Posterior vena cava (tissue), 2 donors: Measurements from ENCODE around the gene NPAS3. TPM values are rescaled to one million over a fixed set of nuclear protein-coding genes. Genes with fewer than 3 reads are reported as not detected.

Experiments
- DNase-seq: peaks from one replicate; pipeline ENCODE4 v3.0.0-alpha.2; 2020; ENCODE audit warnings: low spot score
- intact Hi-C, 2 donors: fragments of 100-400 bp; cut with DNase I; formaldehyde crosslinking; loops; one replicate each; pipeline versions ENCODE4 v1.14.1 to v1.14.2; 2022 to 2023
- total RNA-seq, 2 donors: library from RNA; stranded (reverse); fragmentation: NEBNext Ultra II Directional; extraction: Animal tissue kit (Norgen Biotek cat#: 25700); gene quantifications; one replicate each; pipeline ENCODE4 v1.2.1, GENCODE V29; 2021
- donor health status: DM: yes; HTN: yes; CAD: no.
- donor health status: DM: yes; HTN: yes; CAD: no.

NPAS3 gene
- total RNA-seq, 2 donors from 2014 or later: 1.3 to 2.6 TPM

DNA sequence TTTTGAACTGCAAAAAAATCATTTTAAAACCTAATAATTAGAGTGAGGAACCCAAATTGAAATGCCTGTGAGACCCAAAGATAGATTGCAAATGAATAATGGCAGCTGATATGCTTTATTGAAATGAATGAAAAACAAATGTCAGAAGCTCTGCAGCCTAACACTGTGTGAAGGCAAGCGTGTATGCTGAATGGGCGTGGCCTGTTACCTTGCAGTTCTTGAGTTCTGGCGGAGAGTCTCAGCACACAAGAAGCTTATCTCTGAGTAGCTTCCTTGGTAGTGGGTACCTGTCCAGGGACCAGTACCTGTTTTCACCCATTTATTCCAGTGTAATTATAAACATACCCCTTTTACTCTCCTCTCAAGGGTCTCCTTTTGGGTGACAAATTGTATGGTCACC lies 341.2 kb downstream of the NPAS3 start:
- intact Hi-C loops: no loop called here
- no peak for DNase-seq

DNA sequence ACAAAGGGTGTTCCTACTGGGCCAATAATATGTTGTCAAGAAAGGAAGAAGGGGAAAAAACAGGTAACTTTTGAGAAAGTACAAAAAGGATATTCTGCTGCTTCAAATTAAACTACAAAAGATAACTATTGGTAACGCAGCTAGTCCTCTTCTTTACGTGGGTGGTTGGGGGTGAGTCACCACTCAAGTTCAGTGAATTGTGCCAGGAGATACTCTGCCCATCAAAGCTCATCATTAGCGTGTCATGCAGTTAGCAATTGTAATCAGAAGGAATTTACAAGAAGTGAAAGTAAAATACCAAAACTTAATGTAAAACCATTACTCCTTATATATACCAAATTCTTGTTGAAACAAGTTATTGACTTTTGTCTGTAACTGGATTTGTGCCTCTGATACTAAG lies 342.0 kb downstream of the NPAS3 start:
- intact Hi-C loops: no loop called here
- DNase-seq: no peak

DNA sequence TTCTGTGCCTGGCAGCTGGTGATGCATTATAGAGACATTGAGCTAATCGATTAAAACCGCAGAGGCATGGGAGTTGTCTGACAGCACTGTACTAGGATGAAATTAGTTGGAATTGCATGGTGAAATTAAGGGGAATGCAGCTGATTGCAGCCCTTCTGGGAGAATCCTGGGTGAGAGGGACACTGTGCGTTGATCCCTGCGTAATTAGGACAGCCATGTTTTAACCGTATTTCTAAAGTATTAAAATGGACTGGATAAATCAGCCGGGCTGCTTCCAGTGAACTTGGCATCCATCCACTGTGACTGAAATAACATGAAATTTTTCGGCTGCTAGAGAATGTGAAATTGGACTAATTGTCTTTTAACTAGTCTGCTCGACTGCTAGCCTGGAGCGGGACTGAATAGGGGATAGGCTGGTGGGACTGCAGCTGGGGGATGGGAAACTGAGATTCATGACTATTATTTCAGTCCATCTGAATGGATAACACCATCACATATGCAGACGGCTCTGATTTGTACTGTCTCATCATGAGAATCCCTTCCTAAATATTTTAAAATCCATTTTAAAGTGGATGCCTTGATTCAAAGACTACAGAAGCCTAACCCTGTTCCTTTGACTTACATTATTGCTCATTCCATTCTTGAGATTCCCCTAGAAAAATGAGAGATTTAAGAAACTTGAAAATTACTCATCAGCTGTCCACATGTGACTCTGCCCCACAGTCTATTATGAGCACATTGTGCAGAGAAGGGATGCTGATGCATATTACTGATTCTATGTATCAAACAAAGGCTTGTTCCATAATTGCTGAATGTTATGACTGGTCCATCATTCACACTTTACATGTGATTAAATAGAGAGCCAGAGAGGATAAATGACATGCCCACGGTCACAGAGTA lies 343.9 kb downstream of the NPAS3 start:
- intact Hi-C loops: no loop called here
- DNase-seq: no peak

DNA sequence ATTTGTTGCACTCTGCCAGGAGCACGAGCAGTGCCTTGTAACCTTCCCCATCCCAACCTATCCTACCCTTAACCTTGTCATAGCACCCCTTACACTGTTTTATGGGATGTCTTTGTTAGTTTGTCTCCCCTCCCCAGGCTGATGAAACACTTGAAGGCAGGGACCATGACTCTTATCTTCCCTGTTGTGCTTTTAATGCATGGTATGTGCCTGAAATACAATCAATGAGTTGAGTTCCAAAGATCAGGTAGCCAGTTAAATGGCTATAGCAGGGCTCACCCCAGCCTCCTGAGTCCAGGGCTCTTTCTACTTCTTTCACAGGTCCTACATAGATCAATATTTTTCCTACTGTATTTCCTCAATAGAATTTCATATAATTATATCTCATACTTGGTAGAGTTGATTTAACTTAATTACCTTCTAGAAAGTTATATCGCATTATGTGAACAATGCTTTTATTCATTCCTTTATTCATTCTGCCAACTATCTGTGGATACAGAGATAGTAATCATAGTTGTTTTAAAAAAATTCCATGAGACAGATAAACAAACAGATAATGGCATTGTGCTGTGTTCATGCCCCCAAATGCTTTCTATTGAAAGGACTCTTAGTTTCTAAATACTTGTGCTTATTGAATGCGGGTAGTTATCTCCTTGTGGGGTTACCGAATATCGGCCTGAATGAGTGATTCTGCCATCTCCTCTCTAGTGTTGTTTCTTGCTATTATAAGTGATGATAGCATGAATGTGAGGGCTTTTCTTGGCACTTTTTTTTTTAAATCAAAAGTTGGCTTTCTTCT lies 347.4 kb downstream of the NPAS3 start:
- DNase-seq: no peak
- intact Hi-C loops: no loop called here

DNA sequence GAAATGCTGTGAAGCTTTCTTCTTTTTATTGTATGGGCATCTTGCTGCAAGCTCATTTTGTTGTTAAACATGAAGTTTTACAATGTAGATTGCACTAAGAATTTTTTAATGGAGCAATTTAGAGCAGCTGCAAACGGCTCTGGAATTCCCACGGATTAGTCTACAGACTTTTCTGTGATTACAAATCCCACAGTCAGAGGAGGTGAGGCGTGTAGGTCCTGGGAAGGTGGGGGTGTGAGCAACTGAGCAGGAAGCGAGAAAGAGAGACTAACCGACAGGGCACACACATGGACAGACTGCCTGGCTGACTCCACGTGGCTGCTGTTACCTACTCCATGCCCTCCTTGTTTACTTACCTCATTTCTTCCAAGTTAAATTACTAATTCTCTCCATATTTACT lies 348.5 kb downstream of the NPAS3 start:
- intact Hi-C loops: no loop called here
- DNase-seq: no peak

DNA sequence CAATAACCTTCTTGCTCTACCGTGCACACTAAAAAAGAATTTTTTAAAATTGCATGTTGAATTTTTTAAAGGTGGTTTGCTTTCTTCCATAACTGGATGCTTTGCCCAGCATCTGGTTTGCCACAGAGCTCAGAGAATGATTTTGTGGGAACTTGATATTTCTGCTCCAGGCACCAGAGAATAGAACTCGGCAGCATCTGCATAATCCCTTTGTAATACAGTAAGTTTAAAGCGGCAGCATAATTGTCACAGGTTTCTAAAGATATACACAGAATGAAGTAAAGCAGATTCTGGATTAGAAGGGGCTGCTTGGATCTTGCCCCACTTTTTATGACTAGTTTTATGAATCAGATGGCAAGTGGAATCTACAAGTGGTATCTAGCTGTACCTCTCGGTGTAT lies 352.0 kb downstream of the NPAS3 start:
- intact Hi-C loops: no loop called here
- no peak for DNase-seq

DNA sequence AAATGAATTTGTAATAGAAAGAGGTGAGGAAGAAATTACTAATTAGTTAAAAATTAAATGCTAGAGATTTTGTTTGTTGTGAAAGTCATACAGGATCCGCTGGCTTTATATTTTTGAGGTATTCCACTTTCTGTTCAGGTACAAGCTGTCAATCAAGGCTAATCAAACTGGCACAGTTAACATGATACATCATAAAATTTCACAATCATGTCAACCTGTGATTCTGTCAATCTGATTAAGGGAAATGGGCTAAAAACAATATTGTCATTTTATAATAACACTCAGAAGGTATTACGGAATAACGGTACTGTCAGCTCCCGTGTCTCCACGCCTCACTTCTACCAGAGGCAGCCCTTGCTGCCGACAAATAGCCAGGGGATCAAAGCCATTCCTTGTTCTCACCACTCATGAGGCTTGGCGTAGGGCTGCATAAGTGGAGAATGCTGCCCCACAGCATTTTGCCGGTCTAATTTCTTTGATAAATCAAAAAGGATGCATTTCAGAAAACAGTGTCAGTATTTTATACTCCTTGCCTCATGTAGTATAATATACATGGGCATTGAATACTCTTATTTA lies 352.9 kb downstream of the NPAS3 start:
- no peak for DNase-seq
- intact Hi-C loops: no loop called here

DNA sequence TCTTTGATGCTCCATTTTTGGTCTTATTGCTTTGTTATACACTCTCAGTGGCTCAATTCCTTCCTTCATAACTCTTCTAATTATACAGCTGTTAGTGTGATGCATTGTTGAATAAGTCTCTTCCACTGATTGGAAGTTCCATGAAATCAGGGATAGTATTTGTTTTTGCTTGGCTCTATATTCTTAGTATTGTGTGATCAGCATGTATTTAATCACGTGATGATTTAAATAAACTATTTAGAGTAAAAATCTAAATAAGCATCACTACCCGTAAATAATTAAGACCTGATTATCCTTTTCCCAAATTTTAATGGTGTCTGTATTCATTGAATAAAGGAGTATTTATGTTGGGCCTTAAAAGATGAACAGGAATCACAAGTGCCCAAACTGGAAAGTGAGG lies 355.7 kb downstream of the NPAS3 start:
- no peak for DNase-seq

DNA sequence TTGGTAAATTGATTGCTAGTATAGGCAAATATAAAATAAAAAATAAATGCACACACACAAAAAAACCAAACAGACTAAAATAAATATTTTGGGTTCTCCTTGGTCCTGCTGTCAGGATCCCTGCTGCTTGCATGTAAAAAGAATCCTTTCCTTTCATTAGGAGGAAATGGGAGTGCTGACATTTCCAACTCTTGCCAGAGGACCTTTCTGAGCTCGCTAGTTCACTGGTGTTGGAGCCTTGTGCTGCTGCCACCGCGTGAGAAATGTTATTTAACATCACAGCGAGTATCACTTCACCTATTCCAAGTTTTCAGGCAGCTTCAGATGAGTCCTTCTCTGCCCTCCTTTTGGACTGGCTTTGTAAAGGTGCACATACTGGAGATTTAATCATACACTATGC lies 358.9 kb downstream of the NPAS3 start:
- DNase-seq: no peak
- intact Hi-C loops: no loop called here

More for the DNA sequence above, 355.7 kb downstream of the NPAS3 start:
- intact Hi-C loops: no loop called here

DNA sequence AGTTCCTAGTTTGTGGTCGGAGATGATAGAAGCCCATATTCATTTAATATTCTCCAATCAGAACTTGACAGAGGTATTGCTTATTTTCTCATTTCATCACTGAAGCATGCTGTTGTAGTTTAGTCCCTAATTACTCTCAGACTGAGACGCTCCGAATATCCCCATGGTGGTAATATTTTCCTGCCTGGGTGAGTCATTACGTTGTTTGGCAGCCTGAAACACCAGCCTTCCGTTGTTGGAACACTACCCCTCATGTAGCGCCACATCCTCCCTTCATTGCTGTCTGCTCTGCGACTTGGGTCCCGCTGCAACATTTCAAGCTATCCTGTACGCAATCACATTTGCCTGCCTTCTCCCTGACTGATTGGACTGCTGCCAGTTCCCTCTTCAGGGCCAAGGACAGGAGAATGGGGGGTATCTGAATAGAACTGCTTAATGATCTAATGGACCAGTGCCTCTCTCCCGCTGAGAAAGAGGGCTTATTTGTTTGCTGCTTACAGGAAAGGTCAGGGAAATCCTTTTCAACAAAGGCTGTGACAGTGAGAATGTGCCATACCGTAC lies 369.1 kb downstream of the NPAS3 start:
- intact Hi-C loops: no loop called here
- DNase-seq: no peak

DNA sequence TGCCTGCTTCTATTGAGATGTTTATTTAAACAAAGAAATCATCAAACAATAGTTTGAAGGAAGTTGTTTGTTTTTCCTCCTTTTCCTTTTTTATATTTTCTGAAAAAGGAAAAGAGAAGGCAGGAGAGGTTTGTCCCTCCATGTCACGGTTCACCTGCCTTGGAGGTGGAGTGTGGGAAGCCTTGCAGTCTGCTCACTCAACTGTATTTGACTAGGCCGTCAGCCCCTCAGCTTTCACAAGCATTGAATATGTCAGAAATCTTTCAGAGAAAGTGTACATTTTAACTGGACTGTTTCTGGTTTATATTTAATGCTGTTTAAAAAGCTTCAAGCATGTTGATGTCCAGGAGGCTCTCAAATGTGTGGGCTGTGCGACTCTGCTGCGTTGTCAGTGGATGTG lies 370.4 kb downstream of the NPAS3 start:
- no peak for DNase-seq
- intact Hi-C loops: no loop called here

DNA sequence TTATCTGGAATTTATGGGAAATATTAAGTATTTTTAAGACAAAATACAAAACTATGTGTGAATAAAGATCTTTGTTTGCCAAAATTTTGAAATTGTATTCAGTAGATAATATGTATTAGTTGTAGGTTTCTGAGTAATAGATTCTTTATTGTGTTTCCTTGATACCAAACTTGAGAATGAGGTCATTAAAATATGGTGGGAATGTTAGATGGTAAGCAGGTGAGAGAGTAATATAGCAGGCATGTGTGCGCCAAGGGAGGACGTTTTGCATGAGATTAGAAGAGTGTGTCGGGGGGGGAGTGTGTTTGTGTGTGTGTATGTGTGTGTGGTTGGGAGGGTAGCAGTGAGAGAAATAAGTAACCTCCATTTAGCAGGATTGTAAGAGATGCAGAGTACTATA lies 376.5 kb downstream of the NPAS3 start:
- DNase-seq: no peak
- intact Hi-C loops: no loop called here

DNA sequence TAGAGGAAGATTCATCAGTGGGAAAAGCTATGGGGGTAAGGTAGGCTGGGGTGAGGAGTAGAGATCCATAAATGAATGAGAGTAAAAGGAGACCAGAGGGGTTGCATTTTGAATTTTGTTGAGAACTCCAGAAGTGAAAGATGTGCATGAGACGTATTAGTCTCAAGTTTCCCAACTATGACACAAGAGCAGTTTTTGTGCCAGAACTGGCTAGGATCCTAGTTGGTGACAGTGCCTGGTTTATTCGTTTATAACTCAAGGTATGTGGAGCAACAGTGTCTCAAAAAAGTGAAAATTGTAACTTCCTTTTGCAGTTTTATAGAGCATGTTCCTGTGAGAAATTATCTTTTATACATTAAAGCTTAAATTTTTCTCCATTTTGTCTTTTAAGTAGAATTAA lies 377.0 kb downstream of the NPAS3 start:
- DNase-seq: no peak
- intact Hi-C loops: no loop called here

DNA sequence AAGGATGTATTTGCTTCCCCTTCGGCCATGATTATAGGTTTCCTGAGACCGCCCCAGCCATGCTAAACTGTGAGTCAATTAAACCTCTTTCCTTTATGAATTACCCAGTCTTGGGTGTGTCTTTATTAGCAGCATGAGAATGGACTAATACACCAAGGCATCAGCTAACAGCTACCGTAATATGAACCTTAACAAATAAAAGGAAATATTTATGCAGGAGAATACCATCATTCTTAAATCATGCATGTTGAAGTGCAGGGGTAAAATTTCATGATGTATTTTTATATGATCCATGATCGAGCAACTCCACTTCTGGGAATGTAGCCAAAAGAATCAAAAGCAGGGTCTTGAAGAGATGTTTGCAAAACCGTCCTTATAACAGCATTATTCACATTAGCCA lies 379.0 kb downstream of the NPAS3 start:
- intact Hi-C loops: no loop called here
- DNase-seq: no peak

DNA sequence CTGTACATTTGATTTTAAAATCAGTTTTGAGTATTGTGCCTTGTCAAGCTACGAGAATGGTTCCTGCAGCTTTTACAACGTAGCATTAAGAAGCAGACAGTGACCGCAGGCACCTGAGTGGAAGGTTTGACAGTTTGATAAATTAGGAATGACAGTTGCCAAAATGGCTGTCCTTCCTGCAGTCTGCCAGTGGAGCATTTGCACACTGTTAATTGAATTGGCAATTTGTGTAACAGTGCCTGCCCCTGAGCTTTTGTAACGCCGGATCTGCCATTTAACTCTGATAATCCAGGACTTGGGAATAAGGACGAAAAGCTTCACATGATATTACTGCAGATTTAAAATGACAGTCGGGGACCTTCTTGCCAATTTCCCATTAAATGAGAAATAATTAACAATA lies 385.3 kb downstream of the NPAS3 start:
- DNase-seq: no peak
- intact Hi-C loops: no loop called here

DNA sequence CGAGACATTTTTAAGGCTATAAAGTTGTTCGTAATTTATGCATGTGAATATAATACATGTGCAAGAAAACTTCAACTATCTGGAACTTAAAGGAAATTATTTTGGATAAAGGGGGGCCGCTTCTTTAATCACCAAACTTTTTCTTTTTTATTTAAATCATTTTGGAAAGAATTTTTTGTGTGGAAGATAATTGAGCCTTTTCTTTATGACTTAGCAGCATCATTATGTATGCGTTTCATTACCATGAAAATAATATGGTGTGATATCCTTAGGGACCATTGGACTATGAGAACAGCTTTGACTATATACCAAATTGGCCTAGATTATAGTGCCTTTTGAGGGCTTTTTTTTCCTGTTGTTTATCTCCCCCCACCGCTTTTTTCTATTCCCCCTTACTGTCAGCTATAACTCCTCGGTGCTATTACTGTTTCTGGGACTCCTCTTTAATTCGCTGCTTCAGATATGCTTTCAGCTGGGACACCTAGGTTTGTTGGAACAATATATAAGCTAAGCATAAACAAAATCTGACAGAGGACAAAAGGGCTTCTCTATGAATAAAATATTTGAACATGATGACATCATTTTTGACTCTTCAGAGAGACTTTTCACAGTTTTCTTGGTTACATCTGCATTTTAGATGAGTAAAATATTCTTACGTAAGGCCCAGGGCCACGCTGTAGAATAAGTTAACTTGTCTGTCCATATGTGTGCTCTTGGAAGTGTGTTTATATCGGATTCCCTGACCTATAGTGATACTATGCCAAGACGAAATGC lies 392.7 kb downstream of the NPAS3 start:
- no peak for DNase-seq
- intact Hi-C loops: no loop called here

DNA sequence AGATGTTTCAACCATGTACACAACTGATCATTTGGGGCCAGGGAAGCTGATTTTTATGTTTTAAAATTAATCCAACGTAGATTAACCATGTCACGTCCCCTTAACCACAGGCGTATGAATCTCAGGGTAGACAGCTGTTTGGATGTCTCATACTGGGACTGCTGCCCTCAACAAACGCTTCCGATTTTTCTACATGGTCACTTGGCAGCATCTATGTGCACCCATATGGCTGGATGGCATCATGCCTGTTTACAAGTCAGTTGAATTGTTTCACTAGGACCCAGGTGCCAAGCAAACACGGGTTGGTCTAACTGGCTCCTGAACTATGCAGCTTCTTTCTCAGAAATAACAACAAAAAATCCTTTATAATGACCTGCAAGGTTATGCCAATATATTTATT lies 393.8 kb downstream of the NPAS3 start:
- intact Hi-C loops: no loop called here
- no peak for DNase-seq

DNA sequence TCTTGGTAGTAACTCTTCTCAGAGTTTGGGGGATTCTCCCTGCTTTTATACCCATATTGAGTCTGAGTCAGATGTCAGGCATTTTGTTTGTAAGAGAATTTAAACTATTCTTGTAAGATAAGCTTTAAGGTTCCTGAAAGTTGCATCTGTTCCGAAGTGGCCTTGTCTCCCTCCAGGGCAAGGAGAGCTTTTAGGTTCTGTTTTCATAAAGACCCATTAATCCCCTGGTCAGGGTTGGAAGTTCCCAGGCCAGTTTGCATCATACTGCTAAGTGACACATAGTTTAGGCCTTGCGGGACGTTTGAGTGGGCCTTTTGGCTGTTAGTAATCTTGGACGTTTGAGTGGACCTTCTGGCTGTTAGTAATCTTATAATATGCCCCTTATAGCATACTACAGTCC lies 396.7 kb downstream of the NPAS3 start:
- no peak for DNase-seq
- intact Hi-C loops: no loop called here

DNA sequence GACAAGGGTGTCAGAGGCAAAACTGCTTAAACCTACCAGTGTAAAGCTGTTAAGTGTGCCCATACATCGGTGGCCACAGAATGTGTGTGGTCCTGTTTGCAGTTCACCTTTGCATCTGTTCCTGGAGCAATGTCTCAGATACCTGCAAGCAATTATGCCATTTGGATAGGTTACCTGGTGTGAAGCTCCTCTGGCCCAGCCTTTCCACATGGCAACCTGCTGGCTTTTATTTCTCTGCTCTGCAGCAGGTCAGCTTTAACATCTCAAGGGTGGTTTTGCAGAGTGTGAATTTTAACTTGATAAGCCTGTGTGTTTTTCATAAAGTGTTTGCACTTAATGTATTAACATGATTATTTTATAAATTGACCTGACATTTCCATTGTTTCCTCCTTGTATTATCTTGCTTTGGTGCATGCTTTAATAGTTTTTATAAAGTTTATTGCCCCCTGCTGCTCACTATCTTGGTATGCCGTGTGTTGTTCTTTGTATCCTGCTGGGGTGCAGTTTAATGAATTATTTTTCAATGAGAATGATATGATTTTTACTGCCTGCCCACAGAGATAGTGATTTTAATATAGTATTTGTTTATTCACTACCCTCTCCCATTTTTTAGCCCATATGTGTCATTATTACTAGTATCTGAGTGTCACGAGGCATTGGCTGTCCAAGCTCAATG lies 403.8 kb downstream of the NPAS3 start:
- intact Hi-C loops: no loop called here
- DNase-seq: no peak
